ENCODE results near the gene MED1. TPM values are rescaled to one million over a fixed set of nuclear protein-coding genes. Genes with fewer than 3 reads are reported as not detected.
"Not testable (repeated sequence)": the region's sequence is repeated elsewhere in the genome, so short reads cannot be mapped to it uniquely, and the experiment has no call there.

Gene MED1, protein sequence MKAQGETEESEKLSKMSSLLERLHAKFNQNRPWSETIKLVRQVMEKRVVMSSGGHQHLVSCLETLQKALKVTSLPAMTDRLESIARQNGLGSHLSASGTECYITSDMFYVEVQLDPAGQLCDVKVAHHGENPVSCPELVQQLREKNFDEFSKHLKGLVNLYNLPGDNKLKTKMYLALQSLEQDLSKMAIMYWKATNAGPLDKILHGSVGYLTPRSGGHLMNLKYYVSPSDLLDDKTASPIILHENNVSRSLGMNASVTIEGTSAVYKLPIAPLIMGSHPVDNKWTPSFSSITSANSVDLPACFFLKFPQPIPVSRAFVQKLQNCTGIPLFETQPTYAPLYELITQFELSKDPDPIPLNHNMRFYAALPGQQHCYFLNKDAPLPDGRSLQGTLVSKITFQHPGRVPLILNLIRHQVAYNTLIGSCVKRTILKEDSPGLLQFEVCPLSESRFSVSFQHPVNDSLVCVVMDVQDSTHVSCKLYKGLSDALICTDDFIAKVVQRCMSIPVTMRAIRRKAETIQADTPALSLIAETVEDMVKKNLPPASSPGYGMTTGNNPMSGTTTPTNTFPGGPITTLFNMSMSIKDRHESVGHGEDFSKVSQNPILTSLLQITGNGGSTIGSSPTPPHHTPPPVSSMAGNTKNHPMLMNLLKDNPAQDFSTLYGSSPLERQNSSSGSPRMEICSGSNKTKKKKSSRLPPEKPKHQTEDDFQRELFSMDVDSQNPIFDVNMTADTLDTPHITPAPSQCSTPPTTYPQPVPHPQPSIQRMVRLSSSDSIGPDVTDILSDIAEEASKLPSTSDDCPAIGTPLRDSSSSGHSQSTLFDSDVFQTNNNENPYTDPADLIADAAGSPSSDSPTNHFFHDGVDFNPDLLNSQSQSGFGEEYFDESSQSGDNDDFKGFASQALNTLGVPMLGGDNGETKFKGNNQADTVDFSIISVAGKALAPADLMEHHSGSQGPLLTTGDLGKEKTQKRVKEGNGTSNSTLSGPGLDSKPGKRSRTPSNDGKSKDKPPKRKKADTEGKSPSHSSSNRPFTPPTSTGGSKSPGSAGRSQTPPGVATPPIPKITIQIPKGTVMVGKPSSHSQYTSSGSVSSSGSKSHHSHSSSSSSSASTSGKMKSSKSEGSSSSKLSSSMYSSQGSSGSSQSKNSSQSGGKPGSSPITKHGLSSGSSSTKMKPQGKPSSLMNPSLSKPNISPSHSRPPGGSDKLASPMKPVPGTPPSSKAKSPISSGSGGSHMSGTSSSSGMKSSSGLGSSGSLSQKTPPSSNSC (N-terminal part only)
- 12.3 TPM for total RNA-seq (ENCODE audit: insufficient read depth, low replicate concordance)

DNA sequence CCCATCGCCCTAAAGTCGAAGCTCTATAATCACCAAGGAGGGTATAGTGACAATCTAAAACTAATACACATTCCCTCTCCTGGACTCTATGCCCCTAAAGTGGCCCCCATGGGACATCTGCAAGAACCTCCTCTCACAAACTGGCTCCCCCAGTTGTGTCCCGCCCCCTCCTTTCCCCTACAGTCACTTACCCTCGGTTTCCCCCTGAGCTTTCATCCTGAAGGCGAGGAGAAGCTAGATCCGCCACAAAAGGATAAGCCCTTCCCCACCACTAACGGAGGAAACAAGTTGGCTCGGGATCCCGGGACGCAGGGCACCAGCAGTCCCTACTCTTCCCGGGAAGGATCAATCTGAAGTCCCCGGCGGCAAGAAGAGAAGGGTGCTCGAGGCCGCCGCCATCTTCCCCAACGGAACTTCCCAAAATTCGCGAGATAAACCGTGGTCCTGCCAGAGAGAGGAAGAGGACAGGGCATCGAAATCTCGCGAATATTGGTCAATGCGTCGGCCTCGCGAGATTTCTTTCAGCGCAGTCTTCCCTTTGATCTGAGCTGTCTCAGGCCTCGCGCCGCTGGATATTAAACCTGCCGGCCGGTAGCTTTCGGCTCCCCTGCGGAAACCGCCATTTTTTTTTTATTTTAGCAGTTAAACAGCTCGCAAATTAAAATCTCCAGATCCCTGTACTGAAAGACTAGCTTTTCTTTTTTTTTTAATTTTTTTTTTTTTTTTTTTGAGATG, at the start of gene MED1:
MED1 (minus strand) TSS at position 417 of the 735 bp plus-strand sequence; CDS start at position 216, 201 bp downstream.
- peak; percentile 99 for DNase-seq (ENCODE audit: low spot score)

DNA sequence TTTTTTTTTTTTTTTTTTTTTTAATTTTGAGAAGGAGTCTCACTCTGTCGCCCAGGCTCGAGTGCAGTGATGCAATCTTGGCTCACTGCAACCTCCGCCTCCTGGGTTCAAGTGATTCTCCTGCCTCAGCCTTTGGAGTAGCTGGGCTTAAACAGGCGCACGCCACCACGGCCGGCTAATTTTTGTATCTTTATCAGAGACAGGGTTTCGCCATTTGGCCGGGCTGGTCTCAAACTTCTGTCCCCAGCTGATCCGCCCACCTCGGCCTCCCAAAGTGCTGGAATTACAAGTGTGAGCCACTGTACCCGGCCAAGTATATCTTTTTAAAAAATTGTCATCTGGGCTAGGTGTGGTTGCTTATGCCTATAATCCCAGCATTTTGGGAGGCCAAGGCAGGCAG, 45.9 kb upstream of the MED1 start:
- DNase-seq (ENCODE audit: low spot score), result not testable (repeated sequence)

DNA sequence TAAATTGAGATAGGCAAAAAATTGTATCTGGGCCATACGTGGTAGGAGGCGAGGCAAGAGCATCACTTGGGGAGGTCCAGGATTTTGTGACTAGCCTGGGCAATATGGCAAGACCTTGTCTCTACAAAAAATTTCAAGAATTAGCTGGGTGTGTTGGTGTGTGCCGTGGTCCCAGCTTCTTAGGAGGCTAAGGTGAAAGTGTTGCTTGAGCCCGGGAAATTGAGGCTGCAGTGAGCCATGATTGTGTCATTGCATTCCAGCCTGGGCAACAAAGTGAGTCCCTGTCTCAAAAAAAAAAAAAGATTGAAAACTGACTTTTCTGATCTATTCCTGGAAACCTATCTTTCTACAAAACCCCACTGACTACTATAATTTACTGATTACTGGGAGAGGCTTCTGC, 36.9 kb upstream of the MED1 start:
- DNase-seq (ENCODE audit: low spot score), result no peak

DNA sequence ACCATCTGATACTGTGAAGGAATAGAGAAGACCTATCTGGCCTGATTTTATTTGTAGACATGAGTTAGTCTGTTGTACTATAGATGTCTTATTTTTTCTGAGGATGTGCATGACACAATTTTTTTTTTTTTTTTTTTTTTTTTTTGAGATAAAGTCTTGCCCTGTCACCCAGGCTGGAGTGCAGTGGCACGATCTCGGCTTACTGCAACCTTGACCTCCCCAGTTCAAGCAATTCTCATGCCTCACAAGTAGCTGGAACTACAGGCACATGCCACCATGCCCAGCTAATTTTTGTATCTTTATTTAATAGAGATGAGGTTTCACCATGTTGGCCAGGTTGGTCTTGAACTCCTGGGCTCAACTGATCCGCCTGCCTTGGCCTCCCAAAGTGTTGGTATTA, 36.4 kb upstream of the MED1 start:
- not testable (repeated sequence) for DNase-seq (ENCODE audit: low spot score)

DNA sequence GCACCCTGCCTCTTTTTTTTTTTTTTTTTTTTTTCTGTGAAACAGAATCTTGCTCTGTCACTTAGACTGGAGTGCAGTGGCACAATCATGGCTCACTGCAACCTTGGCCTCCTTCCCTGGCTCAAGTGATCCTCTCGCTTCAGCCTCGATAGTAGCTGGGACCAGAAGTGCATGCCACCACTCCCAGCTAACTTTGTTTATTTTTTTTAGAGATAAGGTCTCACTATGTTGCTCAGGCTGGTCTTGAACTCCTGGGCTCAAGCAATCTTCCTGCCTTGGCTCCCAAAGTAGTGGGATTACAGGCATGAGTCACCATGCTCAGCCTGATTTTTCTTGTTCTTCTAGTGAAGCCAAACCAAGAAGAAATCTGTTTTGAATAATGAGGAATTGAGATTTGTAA, 35.2 kb upstream of the MED1 start:
- peak; percentile 22 for DNase-seq (ENCODE audit: low spot score)

DNA sequence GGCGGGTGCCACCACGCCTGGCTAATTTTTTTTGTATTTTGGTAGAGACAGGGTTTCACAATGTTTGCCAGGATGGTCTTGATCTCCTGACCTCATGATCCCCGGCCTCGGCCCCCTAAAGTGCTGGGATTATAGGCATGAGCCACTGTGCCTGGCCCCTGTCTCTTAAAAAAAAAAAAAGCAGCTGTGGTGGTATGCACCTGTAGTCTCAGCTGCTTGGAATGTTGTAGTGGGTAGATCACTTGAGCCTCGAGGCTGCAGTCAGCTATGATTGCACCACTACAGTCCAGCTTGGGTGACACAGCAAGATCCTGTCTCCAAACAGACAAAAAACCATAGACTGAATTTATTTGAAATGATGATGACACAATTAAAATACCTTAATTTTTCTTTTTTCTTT, 34.5 kb upstream of the MED1 start:
- no peak for DNase-seq (ENCODE audit: low spot score)

DNA sequence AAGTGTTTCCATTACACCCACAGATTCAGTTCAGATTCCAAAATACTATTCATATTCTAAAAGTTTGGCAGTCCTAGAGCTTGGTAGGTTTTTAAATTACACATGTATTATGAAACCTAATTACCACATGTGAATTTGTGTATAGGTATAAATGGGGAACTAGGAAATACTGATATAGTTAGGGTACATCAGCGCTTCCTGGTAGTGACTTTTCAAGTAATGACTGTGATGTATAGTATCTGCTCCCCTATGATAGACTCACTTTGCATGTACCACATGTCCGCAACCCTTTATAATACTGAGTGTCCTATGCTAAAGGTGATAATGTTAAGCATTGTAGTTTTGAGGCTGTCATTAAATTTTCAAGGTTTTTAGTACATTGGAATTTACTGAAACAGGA, 33.1 kb upstream of the MED1 start:
- DNase-seq (ENCODE audit: low spot score), result no peak

DNA sequence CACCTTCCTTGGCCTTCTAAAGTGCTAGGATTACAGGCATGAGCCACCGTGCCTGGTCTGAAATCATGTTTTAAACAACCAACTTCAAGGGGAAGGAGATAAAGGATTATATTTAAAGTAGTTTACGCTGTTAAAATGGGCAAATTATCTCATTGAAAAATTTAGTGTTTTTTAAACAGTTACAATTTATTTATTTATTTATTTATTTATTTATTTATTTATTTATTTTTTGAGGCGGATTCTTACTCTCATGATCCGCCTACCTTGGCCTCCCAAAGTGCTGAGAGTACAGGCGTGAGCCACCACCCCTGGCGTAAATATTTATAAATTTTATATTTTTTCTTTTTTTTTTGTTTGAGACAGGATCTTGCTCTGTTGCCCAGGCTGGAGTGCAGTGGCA, 32.4 kb upstream of the MED1 start:
- no peak for DNase-seq (ENCODE audit: low spot score)

DNA sequence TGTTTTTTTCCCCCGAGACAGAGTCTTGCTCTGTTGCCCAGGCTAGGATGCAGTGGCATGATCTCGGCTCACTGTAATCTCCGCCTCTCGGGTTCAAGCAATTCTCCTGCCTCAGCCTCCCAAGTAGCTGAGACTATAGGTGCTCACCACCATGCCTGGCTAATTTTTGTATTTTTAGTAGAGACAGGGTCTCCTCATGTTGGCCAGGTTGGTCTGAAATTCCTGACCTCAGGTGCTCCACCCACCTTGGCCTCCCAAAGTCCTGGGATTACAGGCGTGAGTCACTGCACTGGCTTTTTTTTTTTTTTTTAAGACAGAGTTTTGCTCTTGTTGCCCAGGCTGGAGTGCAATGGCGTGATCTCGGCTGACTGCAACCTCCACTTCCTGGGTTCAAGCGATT, 28.6 kb upstream of the MED1 start:
- DNase-seq (ENCODE audit: low spot score), result not testable (repeated sequence)

DNA sequence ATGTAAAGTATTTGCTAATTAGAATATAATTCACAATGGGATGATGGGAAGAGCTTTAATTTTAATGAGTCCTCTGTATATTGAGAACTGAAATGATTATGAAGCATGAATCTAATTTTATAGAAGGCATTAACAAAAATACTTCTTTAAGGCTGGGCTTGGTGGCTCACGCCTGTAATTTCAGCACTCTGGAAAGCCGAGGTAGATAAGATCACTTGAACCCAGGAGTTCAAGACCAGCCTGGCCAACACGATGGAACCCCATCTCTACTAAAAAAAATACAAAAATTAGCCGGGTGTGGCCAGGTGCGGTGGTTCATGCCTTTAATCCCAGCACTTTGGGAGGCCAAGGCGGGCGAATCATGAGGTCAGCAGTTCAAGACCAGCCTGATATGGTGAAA, 22.2 kb upstream of the MED1 start:
- no peak for DNase-seq (ENCODE audit: low spot score)

DNA sequence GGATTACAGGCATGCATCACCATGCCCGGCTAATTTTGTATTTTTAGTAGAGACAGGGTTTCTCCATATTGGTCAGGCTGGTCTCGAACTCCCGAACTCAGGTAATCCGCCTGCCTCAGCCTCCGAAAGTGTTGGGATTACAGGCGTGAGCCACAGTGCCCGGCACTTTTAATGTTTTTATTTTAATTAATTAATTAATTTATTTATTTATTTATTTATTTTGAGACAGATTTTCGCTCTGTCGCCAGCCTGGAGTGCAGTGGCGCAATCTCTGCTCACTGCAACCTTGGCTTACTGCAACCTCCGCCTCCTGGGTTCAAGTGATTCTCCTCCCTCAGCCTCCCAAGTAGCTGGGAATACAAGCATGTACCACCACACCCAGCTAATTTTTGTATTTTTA, 17.5 kb upstream of the MED1 start:
- DNase-seq (ENCODE audit: low spot score), result not testable (repeated sequence)

DNA sequence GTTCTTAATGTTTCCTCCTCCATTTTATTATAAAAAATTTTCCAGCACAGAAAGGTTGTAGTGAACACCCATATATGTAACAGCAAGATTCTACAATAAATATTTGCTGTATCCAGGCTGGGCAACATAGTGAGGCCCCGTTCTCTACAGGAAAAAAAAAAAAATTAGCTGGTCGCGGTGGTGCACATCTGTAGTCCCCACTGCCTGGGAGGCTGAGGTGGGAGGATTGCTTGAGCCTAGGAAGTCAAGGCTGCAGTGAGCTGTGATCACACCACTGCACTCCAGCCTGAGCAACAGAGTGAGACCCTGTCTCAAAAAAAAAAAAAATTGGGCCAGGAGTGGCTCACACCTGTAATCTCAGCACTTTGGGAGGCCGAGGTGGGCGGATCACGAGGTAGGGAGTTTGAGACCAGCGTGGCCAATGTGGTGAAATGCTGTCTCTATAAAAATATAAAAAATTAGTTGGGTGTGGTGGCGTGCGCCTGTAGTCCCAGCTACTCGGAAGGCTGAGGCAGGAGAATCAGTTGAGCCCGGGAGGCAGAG, 13.6 kb upstream of the MED1 start:
- DNase-seq (ENCODE audit: low spot score), result not testable (repeated sequence)

DNA sequence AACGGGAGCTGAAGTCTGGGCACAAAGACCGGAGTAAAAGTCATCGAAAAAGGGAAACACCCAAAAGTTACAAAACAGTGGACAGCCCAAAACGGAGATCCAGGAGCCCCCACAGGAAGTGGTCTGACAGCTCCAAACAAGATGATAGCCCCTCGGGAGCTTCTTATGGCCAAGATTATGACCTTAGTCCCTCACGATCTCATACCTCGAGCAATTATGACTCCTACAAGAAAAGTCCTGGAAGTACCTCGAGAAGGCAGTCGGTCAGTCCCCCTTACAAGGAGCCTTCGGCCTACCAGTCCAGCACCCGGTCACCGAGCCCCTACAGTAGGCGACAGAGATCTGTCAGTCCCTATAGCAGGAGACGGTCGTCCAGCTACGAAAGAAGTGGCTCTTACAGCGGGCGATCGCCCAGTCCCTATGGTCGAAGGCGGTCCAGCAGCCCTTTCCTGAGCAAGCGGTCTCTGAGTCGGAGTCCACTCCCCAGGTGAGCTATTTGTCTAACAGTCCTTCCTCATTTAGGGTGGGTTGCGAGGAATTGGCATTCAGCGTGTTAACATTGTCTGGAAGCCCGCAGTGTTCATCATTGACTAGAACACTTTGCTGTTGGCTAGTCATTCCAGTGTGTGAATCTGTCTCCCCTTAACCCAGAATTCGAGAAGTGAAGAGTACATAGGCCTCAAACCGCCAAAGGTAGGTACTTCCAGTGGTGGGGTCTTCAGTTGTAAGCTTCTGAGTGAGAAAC, 11.7 kb upstream of the MED1 start:
- peak; percentile 8 for DNase-seq (ENCODE audit: low spot score)

DNA sequence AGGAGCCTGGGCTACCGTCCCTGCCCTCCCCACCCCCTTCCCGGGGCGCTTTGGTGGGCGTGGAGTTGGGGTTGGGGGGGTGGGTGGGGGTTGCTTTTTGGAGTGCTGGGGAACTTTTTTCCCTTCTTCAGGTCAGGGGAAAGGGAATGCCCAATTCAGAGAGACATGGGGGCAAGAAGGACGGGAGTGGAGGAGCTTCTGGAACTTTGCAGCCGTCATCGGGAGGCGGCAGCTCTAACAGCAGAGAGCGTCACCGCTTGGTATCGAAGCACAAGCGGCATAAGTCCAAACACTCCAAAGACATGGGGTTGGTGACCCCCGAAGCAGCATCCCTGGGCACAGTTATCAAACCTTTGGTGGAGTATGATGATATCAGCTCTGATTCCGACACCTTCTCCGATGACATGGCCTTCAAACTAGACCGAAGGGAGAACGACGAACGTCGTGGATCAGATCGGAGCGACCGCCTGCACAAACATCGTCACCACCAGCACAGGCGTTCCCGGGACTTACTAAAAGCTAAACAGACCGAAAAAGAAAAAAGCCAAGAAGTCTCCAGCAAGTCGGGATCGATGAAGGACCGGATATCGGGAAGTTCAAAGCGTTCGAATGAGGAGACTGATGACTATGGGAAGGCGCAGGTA, 11.0 kb upstream of the MED1 start:
- DNase-seq (ENCODE audit: low spot score), result no peak

DNA sequence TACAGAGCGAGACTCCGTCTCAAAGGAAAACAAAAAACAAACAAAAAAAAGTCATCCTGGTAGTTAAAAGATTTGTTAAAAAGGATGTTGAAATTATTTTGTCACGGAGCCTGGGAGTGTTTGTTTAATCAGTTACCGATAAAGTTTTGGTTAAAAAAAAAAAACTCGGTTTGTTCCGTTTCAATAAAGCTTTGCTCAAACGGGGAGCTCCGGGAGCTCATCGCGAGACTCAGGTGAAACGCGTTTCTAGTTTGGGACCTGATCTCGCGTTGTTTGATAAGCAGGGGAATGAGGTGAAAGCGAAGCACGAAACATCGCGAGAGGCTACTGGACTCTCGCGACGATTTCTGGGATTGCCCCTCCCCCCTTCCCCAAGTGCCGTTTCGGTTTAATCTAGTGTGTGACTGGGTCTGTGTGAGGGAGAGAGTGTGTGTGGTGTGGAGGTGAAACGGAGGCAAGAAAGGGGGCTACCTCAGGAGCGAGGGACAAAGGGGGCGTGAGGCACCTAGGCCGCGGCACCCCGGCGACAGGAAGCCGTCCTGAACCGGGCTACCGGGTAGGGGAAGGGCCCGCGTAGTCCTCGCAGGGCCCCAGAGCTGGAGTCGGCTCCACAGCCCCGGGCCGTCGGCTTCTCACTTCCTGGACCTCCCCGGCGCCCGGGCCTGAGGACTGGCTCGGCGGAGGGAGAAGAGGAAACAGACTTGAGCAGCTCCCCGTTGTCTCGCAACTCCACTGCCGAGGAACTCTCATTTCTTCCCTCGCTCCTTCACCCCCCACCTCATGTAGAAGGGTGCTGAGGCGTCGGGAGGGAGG, 10.3 kb upstream of the MED1 start, which contains the start of gene CDK12:
CDK12 (plus strand) TSS at position 374 of the 813 bp plus-strand sequence. CDS start 586 bp downstream, outside the sequence.
- DNase-seq (ENCODE audit: low spot score), result peak; percentile 99

DNA sequence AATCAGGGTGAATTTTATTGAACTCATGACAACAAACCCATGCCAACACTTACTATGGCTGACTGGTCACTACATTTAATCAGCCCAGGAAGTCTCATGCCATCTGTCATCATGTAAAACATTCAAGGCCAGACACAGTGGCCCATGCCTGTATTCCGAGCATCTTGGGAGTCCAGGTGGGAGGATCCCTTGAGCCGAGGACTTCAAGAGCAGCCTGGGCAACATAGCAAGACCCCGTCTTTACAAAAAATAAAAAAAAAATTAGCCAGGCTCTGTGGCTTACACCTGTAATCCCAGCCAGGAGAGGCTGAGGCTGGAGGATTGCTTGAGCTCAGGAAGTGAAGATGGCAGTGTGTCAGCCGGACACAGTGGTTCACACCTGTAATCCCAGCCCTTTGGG, 4.9 kb upstream of the MED1 start:
- no peak for DNase-seq (ENCODE audit: low spot score)

DNA sequence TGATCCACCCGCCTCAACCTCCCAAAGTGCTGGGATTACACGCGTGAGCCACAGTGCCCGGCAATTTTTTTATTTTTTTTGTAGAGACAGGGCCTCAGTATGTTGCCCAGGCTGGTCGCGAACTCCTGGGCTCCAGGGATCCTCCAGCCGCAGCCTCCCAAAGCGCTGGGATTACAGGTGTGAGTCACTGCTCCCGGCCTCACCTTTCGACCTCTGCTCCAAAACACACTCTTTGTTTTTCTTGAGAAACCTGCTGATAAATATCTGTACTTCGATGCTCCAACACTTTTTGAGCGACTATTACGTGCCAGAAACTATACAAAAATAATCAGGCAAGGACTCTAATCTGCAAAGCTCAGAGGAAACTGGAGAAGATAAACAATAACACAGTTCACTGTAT, 1.0 kb downstream of the MED1 start:
- no peak for DNase-seq (ENCODE audit: low spot score)

DNA sequence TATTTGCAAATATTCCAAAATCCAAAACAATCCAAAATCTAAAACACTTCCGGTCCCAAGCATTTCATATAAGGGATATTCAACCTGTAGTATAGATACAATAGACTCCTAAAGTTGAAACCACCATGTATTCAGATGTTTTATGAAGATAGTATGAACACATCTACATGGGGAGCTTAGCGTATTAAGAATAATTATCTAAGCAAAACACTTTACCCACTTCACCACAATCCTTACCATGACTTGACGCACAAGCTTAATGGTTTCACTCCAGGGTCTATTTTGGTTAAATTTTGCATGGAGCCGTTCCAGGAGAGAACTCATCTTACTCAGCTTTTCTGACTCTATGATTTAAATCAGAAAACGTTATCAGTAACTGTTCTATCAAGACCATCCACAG, 3.5 kb downstream of the MED1 start:
- no peak for DNase-seq (ENCODE audit: low spot score)

DNA sequence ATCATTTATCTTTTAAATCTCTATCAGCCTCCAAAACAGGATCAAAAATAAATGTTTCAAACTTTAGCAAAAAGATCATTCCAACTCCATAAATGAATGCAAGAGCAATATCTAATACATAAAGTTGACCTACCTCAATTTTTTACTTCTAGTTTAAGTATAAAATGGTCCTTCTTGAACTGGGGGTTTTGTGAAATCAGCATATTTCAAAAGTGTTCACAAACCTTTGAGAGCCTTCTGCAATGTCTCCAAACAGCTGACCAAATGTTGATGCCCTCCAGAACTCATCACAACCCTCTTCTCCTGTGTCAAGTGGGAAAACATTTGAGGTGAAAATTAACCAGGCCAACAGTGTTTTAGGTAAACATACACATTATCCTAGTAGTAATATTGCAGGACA, 7.7 kb downstream of the MED1 start:
- no peak for DNase-seq (ENCODE audit: low spot score)
